ENCODE data around the gene DLGAP1. TPM values are rescaled to one million over a fixed set of nuclear protein-coding genes. Genes with fewer than 3 reads are reported as not detected.
A peak's percentile ranks its signal among the peaks of the same experiment; 100 is the strongest.
"Not testable (repeated sequence)": the region's sequence is repeated elsewhere in the genome, so short reads cannot be mapped to it uniquely, and the experiment has no call there.

DLGAP1 gene
- polyA plus RNA-seq, 6 donors from 2014 or later: 0.32 TPM; not detected in 5

- not testable (repeated sequence) for H3K27ac Mint-ChIP-seq; H3K36me3 Mint-ChIP-seq; H3K4me3 Mint-ChIP-seq; ATAC-seq (ENCODE audit: low read depth in 2 of 2); H3K9me3 Mint-ChIP-seq; H3K4me1 Mint-ChIP-seq; DNase-seq
- peaks cover 0 to 15% (median 9%) of the 10 kb centered on the region in 3 donors for H3K27me3 Mint-ChIP-seq
Measured at GRCh38 chr18:4034815-4035214, 420.3 kb downstream of the DLGAP1 start.

- Mint-ChIP-seq H3K36me3 (no peaks in the 10 kb centered on the region), H3K9me3 (peaks cover 0 to 15% (median 4%) of the 10 kb centered on the region in 7 donors), H3K4me1 (no peaks in the 10 kb centered on the region), H3K27me3 (peaks cover 0 to 11% (median 0%) of the 10 kb centered on the region in 3 donors), H3K4me3 (no peak overlapping the region), H3K27ac (no peak overlapping the region)
- no peak for DNase-seq
- ATAC-seq (ENCODE audit: low read depth in 2 of 2): no peak
Measured at GRCh38 chr18:4026542-4026941, 428.6 kb downstream of the DLGAP1 start.

- ATAC-seq (ENCODE audit: low read depth in 2 of 2) (no peak), DNase-seq (no peak)
- no peaks in the 10 kb centered on the region for H3K4me1 Mint-ChIP-seq
- H3K27me3 Mint-ChIP-seq: peaks cover 0 to 11% (median 0%) of the 10 kb centered on the region in 3 donors
- no peak overlapping the region for H3K4me3 Mint-ChIP-seq
- peaks cover 3 to 10% (median 6%) of the 10 kb centered on the region in 7 donors for H3K9me3 Mint-ChIP-seq
- no peak overlapping the region for H3K27ac Mint-ChIP-seq
- H3K36me3 Mint-ChIP-seq: no peaks in the 10 kb centered on the region
Measured at GRCh38 chr18:4024702-4025101, 430.4 kb downstream of the DLGAP1 start.

GRCh38 chr18:4022749-4023148 lies 432.4 kb downstream of the DLGAP1 start:
- not testable (repeated sequence) for H3K36me3 Mint-ChIP-seq; DNase-seq; H3K4me1 Mint-ChIP-seq; H3K4me3 Mint-ChIP-seq; H3K27ac Mint-ChIP-seq; ATAC-seq (ENCODE audit: low read depth in 2 of 2)
- Mint-ChIP-seq H3K27me3 (peaks cover 0 to 11% (median 6%) of the 10 kb centered on the region in 3 donors), H3K9me3 (peaks cover 3 to 10% (median 7%) of the 10 kb centered on the region in 7 donors)

GRCh38 chr18:4020026-4020425 lies 435.1 kb downstream of the DLGAP1 start:
- Mint-ChIP-seq H3K9me3 (peaks cover 3 to 10% (median 7%) of the 10 kb centered on the region in 7 donors), H3K4me1 (no peaks in the 10 kb centered on the region), H3K36me3 (no peaks in the 10 kb centered on the region), H3K27ac (no peak overlapping the region), H3K27me3 (peaks cover 0 to 15% (median 2%) of the 10 kb centered on the region in 3 donors), H3K4me3 (no peak overlapping the region)
- no peak for ATAC-seq (ENCODE audit: low read depth in 2 of 2)
- DNase-seq: no peak

- ATAC-seq (ENCODE audit: low read depth in 2 of 2): no peak
- H3K27me3 Mint-ChIP-seq: peaks cover 0 to 15% (median 0%) of the 10 kb centered on the region in 3 donors
- peaks cover 2 to 9% (median 7%) of the 10 kb centered on the region in 7 donors for H3K9me3 Mint-ChIP-seq
Measured at GRCh38 chr18:4017480-4017879, 437.6 kb downstream of the DLGAP1 start.

GRCh38 chr18:4016391-4017049 lies 438.6 kb downstream of the DLGAP1 start:
- no peak overlapping the region for H3K4me3 Mint-ChIP-seq

More at GRCh38 chr18:4017480-4017879, 437.6 kb downstream of the DLGAP1 start:
- no peaks in the 10 kb centered on the region for H3K36me3 Mint-ChIP-seq
- no peak for DNase-seq
- no peaks in the 10 kb centered on the region for H3K4me1 Mint-ChIP-seq
- no peak overlapping the region for H3K27ac Mint-ChIP-seq
- H3K4me3 Mint-ChIP-seq: no peak overlapping the region

GRCh38 chr18:4007846-4008245 lies 447.3 kb downstream of the DLGAP1 start:
- Mint-ChIP-seq H3K4me3 (no peak overlapping the region), H3K9me3 (peaks cover 0 to 9% (median 0%) of the 10 kb centered on the region in 7 donors), H3K4me1 (no peaks in the 10 kb centered on the region), H3K27ac (no peak overlapping the region), H3K27me3 (peaks cover 24 to 33% (median 25%) of the 10 kb centered on the region in 3 donors), H3K36me3 (no peaks in the 10 kb centered on the region)
- DNase-seq (no peak), ATAC-seq (ENCODE audit: low read depth in 2 of 2) (no peak)

More at GRCh38 chr18:4016391-4017049, 438.6 kb downstream of the DLGAP1 start:
- H3K27me3 Mint-ChIP-seq: peaks cover 0 to 15% (median 0%) of the 10 kb centered on the region in 3 donors
- H3K4me1 Mint-ChIP-seq: no peaks in the 10 kb centered on the region
- peaks cover 0 to 9% (median 5%) of the 10 kb centered on the region in 7 donors for H3K9me3 Mint-ChIP-seq
- no peak for DNase-seq
- H3K36me3 Mint-ChIP-seq: no peaks in the 10 kb centered on the region
- H3K27ac Mint-ChIP-seq: no peak overlapping the region
- ATAC-seq (ENCODE audit: low read depth in 2 of 2): no peak

GRCh38 chr18:4004183-4004829 lies 450.8 kb downstream of the DLGAP1 start:
- no peak for ATAC-seq (ENCODE audit: low read depth in 2 of 2)
- no peaks in the 10 kb centered on the region for H3K4me1 Mint-ChIP-seq
- H3K36me3 Mint-ChIP-seq: no peaks in the 10 kb centered on the region
- no peak overlapping the region for H3K4me3 Mint-ChIP-seq
- no peaks in the 10 kb centered on the region for H3K9me3 Mint-ChIP-seq
- DNase-seq: no peak
- peaks cover 26 to 46% (median 32%) of the 10 kb centered on the region in 3 donors for H3K27me3 Mint-ChIP-seq
- no peak overlapping the region for H3K27ac Mint-ChIP-seq

- Mint-ChIP-seq H3K27ac (no peak overlapping the region), H3K4me1 (no peaks in the 10 kb centered on the region), H3K9me3 (no peaks in the 10 kb centered on the region), H3K36me3 (no peaks in the 10 kb centered on the region), H3K4me3 (no peak overlapping the region), H3K27me3 (peaks cover 11 to 26% (median 18%) of the 10 kb centered on the region in 3 donors)
- no peak for DNase-seq
- no peak for ATAC-seq (ENCODE audit: low read depth in 2 of 2)
Measured at GRCh38 chr18:3998698-3999333, 456.3 kb downstream of the DLGAP1 start.

- peak in 1 of 2 donors; percentile 23 for ATAC-seq (ENCODE audit: low read depth in 2 of 2)
- Mint-ChIP-seq H3K4me3 (no peak overlapping the region), H3K27ac (no peak overlapping the region), H3K9me3 (no peaks in the 10 kb centered on the region), H3K36me3 (no peaks in the 10 kb centered on the region), H3K27me3 (no peaks in the 10 kb centered on the region), H3K4me1 (no peaks in the 10 kb centered on the region)
- DNase-seq: peak; percentile 11
Measured at GRCh38 chr18:3995476-3996102, 459.5 kb downstream of the DLGAP1 start.

- Mint-ChIP-seq H3K36me3 (peaks cover 0 to 2% of the 10 kb centered on the region in 2 donors), H3K4me3 (no peak overlapping the region), H3K27me3 (peaks cover 0 to under 1% (median 0%) of the 10 kb centered on the region in 3 donors), H3K27ac (peak overlapping the region in 1 of 6 donors; percentile 20), H3K9me3 (peaks cover 0 to under 1% (median 0%) of the 10 kb centered on the region in 7 donors), H3K4me1 (no peaks in the 10 kb centered on the region)
- DNase-seq (no peak), ATAC-seq (ENCODE audit: low read depth in 2 of 2) (no peak)
Measured at GRCh38 chr18:3993941-3994687, 461.0 kb downstream of the DLGAP1 start.

GRCh38 chr18:3985664-3986063 lies 469.4 kb downstream of the DLGAP1 start:
- H3K4me1 Mint-ChIP-seq: peaks cover 4 to 7% (median 6%) of the 10 kb centered on the region in 3 donors
- H3K27ac Mint-ChIP-seq: no peak overlapping the region
- peaks cover 0 to 8% (median 5%) of the 10 kb centered on the region in 3 donors for H3K27me3 Mint-ChIP-seq
- no peak for DNase-seq
- peaks cover 0 to 4% of the 10 kb centered on the region in 2 donors for H3K36me3 Mint-ChIP-seq
- peaks cover 0 to 6% (median 0%) of the 10 kb centered on the region in 7 donors for H3K9me3 Mint-ChIP-seq
- H3K4me3 Mint-ChIP-seq: no peak overlapping the region
- ATAC-seq (ENCODE audit: low read depth in 2 of 2): no peak
